CD14-positive monocyte (primary cell): Measurements from ENCODE around the gene ARHGEF40. TPM values are rescaled to one million over a fixed set of nuclear protein-coding genes. Genes with fewer than 3 reads are reported as not detected.

Experiments used
- DNase-seq, 3 donors: peaks; one replicate each; pipeline ENCODE4 v3.0.0-alpha.2; 2011 to 2022
- H2AFZ ChIP-seq: 2 replicates; pipeline ENCODE4 v1.6.0; 2012; ENCODE audit warnings: mild to moderate bottlenecking, low read depth, low read length, inconsistent platforms; ENCODE audit not compliant: insufficient read depth, poor library complexity, severe bottlenecking
- H3K27ac ChIP-seq, 2 donors: 1 replicate in 1 of 2; 2 replicates in 1 of 2; pipeline ENCODE4 v1.5.1; 2012 to 2013; ENCODE audit warnings: low read length in 2 of 2, control low read depth in 1 of 2, inconsistent platforms in 1 of 2, low read depth in 1 of 2, mild to moderate bottlenecking in 1 of 2
- H3K27me3 ChIP-seq, 2 donors: one replicate each; pipeline versions ENCODE4 v1.6.0 to v1.6.1; 2011 to 2013; ENCODE audit warnings: low read length in 2 of 2; ENCODE audit not compliant: control insufficient read depth in 2 of 2, insufficient read depth in 2 of 2
- H3K36me3 ChIP-seq, 2 donors: replicated peaks in 1 of 2; 1 replicate in 1 of 2; 2 replicates in 1 of 2; pipeline versions ENCODE4 v1.5.1 to v1.6.1; 2012 to 2013; ENCODE audit warnings: low read length in 2 of 2, control low read depth in 1 of 2, inconsistent platforms in 1 of 2, mild to moderate bottlenecking in 1 of 2; ENCODE audit not compliant: insufficient read depth in 2 of 2, control insufficient read depth in 1 of 2
- H3K4me1 ChIP-seq, 2 donors: 1 replicate in 1 of 2; 2 replicates in 1 of 2; pipeline versions ENCODE4 v1.5.1 to v1.6.1; 2012 to 2013; ENCODE audit warnings: low read length in 2 of 2, control low read depth in 1 of 2, inconsistent platforms in 1 of 2, mild to moderate bottlenecking in 1 of 2, moderate library complexity in 1 of 2; ENCODE audit not compliant: insufficient read depth in 2 of 2, control insufficient read depth in 1 of 2
- H3K4me2 ChIP-seq: replicated peaks from 2 replicates; pipeline ENCODE3; 2012; ENCODE audit warnings: low read length, moderate library complexity, mild to moderate bottlenecking; ENCODE audit not compliant: poor library complexity, severe bottlenecking; ENCODE audit errors: extremely low read depth
- H3K4me3 ChIP-seq, 3 experiments: fragments of 200-600 bp in 1 of 3; sonication (generic) in 1 of 3; replicated peaks in 1 of 3; 1 replicate in 2 of 3; 2 replicates in 1 of 3; pipeline ENCODE4 v1.5.1; 2011 to 2013; ENCODE audit warnings: low read length in 3 of 3, mild to moderate bottlenecking in 3 of 3, control low read depth in 2 of 3, low read depth in 2 of 3, inconsistent platforms in 1 of 3, moderate library complexity in 1 of 3
- H3K79me2 ChIP-seq: 2 replicates; pipeline ENCODE4 v1.6.0; 2012; ENCODE audit warnings: mild to moderate bottlenecking, control low read depth, inconsistent platforms, low read length, moderate library complexity; ENCODE audit not compliant: insufficient read depth
- H3K9ac ChIP-seq: 2 replicates; pipeline ENCODE4 v1.6.0; 2017; ENCODE audit warnings: low read length, mild to moderate bottlenecking; ENCODE audit not compliant: insufficient read depth, poor library complexity, severe bottlenecking
- H3K9me3 ChIP-seq, 2 donors: replicated peaks in 1 of 2; 1 replicate in 1 of 2; 2 replicates in 1 of 2; pipeline versions ENCODE4 v1.5.1 to v1.6.1; 2012 to 2013; ENCODE audit warnings: low read length in 2 of 2, control low read depth in 1 of 2; ENCODE audit not compliant: control insufficient read depth in 1 of 2, insufficient read depth in 1 of 2
- H4K20me1 ChIP-seq: 2 replicates; pipeline ENCODE4 v1.6.0; 2012; ENCODE audit warnings: mild to moderate bottlenecking, low read length, control low read depth, moderate library complexity; ENCODE audit not compliant: insufficient read depth
- H3K27ac Mint-ChIP-seq, 7 donors: one replicate each; pipeline ENCODE4 v1.8.0; 2020; ENCODE audit warnings: mild to moderate bottlenecking in 7 of 7, mixed read lengths in 7 of 7, moderate library complexity in 6 of 7, inconsistent platforms in 2 of 7
- H3K27me3 Mint-ChIP-seq, 3 donors: one replicate each; pipeline ENCODE4 v1.8.0; 2021 to 2022; ENCODE audit warnings: low read depth in 3 of 3, mild to moderate bottlenecking in 3 of 3, mixed read lengths in 3 of 3, moderate library complexity in 3 of 3, inconsistent platforms in 1 of 3
- H3K36me3 Mint-ChIP-seq, 2 donors: one replicate each; pipeline ENCODE4 v1.8.0; 2020; ENCODE audit warnings: mixed read lengths in 2 of 2, inconsistent platforms in 1 of 2, mild to moderate bottlenecking in 1 of 2
- H3K4me1 Mint-ChIP-seq: one replicate; pipeline ENCODE4 v1.8.0; 2020; ENCODE audit warnings: mild to moderate bottlenecking, mixed read lengths
- H3K4me3 Mint-ChIP-seq, 2 donors: one replicate each; pipeline ENCODE4 v1.8.0; 2020; ENCODE audit warnings: mild to moderate bottlenecking in 2 of 2, mixed read lengths in 2 of 2, moderate library complexity in 1 of 2
- H3K9me3 Mint-ChIP-seq, 7 donors: one replicate each; pipeline ENCODE4 v1.8.0; 2020 to 2022; ENCODE audit warnings: mixed read lengths in 7 of 7, mild to moderate bottlenecking in 6 of 7, moderate library complexity in 6 of 7, inconsistent platforms in 2 of 7
- CTCF ChIP-seq: fragments of 200-600 bp; IDR thresholded peaks from one replicate; pipeline ENCODE4 v1.8.0; 2022; ENCODE audit warnings: antibody characterized with exemption, mild to moderate bottlenecking
- WGBS: methylation state at CpG from one replicate; pipeline ENCODE4 v1.1.5; 2013; ENCODE audit warnings: missing lambda C conversion rate; ENCODE audit not compliant: insufficient coverage; 5-methylcytosine and 5-hydroxymethylcytosine counted together
- intact Hi-C, 2 donors: fragments of 100-400 bp; cut with micrococcal nuclease; formaldehyde crosslinking; loops; one replicate each; pipeline versions ENCODE4 v1.15.0 to v1.15.1; 2023
- polyA plus RNA-seq, 3 donors: library from polyadenylated mRNA; depleted of rRNA in 1 of 3; unstranded in 2 of 3; stranded (reverse) in 1 of 3; fragments of 300-500 nt in 2 of 3; fragments of >200 nt in 1 of 3; fragmentation: Illumina TruSeq in 2 of 3; gene quantifications; 1 replicate in 2 of 3; 2 replicates in 1 of 3; pipeline ENCODE4 v1.2.3, GENCODE V29; 2012 to 2021

ARHGEF40 gene
- polyA plus RNA-seq, 3 donors = 12.1 to 114 (median 15.3) TPM

DNA sequence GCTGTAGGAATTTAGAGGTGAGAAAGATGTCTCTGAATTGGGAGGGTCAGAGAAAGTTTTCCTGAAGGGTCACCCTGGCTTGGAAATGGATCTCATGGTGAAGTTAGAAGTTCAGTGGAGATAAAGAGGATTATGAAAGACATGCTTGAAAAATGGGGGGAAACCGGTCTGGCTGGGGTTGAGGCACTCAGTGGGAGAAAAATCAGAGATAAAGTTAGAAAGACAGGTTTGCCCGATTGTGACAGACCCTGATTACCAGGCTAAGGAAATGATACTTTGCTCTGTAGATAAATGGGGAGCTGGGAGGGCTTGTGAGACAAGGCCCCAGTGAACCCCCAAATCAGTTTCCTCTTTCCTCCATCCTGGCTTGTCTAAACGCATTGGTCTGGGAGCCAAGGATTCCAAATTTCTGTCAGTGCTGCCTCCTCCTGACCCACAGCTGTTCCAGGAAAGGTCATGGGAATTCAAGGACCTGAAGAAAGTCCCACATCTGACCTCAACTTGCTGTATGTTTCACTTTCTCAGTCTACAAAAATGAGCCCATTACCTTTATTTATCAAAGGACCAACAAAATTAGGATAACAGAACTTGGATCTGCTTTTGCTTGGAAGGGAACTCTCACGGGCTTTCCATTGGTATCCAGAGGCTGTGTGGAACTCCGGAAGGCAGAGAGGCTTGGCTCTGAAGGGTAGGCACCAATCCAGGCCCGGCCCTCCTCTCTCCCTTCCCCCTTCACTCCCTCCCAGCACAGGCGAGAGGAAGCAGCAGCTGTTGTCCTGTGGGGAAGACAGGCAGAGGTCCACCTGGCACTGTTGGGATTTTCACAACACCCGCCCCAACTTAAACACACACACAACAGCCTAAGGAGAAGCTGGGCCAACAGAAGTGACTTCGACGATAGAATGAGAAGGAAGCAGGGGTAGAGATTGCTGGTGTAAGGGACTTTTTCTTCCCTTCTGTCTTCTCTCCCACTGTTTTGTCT, 31.4 kb upstream of the ARHGEF40 start:
- H3K36me3 ChIP-seq = no peaks in the 10 kb centered on the region
- no peak overlapping the region for H3K27ac ChIP-seq
- H3K9me3 Mint-ChIP-seq = peaks cover 0 to 2% (median 0%) of the 10 kb centered on the region in 7 donors
- H3K27me3 Mint-ChIP-seq = peaks cover 4 to 10% (median 5%) of the 10 kb centered on the region in 3 donors
- TF ChIP-seq CTCF = no peak
- H3K79me2 ChIP-seq = no peaks in the 10 kb centered on the region
- DNase-seq = no peak
- WGBS = 85% methylated on average over 5 of the region's 10 CpGs
- H3K36me3 Mint-ChIP-seq = no peaks in the 10 kb centered on the region
- intact Hi-C loops = no loop called here
- H3K4me2 ChIP-seq = no peak overlapping the region
- H3K9ac ChIP-seq = no peak overlapping the region
- H4K20me1 ChIP-seq = no peaks in the 10 kb centered on the region
- H3K9me3 ChIP-seq = no peaks in the 10 kb centered on the region
- no peak overlapping the region for H2AFZ ChIP-seq
- peaks cover 8% of the 10 kb centered on the region for H3K4me1 Mint-ChIP-seq
- H3K4me1 ChIP-seq = no peaks in the 10 kb centered on the region
- H3K27ac Mint-ChIP-seq = no peak overlapping the region
- no peak overlapping the region for H3K4me3 Mint-ChIP-seq
- peaks cover 0 to 11% of the 10 kb centered on the region in 2 donors for H3K27me3 ChIP-seq
- no peak overlapping the region for H3K4me3 ChIP-seq

DNA sequence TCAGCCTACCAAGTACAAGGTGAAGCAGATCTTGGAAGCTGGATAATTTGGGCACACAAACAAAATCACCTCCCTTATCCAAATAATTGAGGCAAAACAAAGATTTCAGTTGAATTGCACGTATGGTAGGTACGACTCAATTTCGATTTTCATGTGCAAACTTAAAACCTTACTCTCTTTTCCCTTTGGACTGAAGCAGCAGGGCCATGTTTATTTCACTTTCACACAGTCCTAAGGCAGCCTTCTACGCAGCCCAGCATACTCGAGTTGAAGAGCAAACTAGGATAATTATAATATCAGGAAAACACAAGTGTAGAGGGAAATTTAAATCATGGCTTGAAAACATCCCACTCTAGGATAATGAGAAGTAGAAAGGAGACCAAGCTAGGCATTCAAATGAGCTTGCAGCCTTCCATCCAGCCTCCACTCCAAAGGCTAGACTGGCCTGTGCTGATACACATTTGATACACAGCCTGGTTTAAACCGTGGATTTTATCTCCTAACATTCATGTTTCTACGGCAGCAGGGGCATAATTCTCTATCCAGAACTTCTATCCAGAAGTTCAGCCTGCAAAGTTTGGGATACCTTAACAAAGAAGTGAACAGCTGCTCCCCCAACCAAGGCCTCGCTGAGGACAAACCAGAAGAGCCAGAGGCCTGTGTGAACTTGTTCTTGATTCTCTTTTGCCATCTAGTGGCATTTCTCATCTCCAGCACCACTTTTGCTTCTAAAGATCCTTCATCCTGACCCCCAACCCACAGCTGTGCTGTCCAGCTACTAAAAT, 30.3 kb upstream of the ARHGEF40 start:
- no peak overlapping the region for H3K27ac Mint-ChIP-seq
- H3K9me3 ChIP-seq = no peaks in the 10 kb centered on the region
- H3K4me1 Mint-ChIP-seq = peaks cover 13% of the 10 kb centered on the region
- no peak overlapping the region for H3K4me2 ChIP-seq
- H4K20me1 ChIP-seq = no peaks in the 10 kb centered on the region
- H3K4me3 ChIP-seq = no peak overlapping the region
- no peak overlapping the region for H2AFZ ChIP-seq
- no peaks in the 10 kb centered on the region for H3K79me2 ChIP-seq
- peak; percentile 19 for TF ChIP-seq CTCF
- intact Hi-C loops = no loop called here
- peaks cover 6 to 11% (median 10%) of the 10 kb centered on the region in 3 donors for H3K27me3 Mint-ChIP-seq
- no peaks in the 10 kb centered on the region for H3K4me1 ChIP-seq
- no peak overlapping the region for H3K9ac ChIP-seq
- peaks cover 0 to 2% (median 0%) of the 10 kb centered on the region in 7 donors for H3K9me3 Mint-ChIP-seq
- H3K36me3 Mint-ChIP-seq = no peaks in the 10 kb centered on the region
- no peak overlapping the region for H3K27ac ChIP-seq
- WGBS = 92% methylated on average over 4 of the region's 8 CpGs
- H3K27me3 ChIP-seq = peaks cover 0 to 21% of the 10 kb centered on the region in 2 donors
- no peaks in the 10 kb centered on the region for H3K36me3 ChIP-seq
- peak in 2 of 3 donors; percentile 41 to 52 for DNase-seq
- no peak overlapping the region for H3K4me3 Mint-ChIP-seq
